Neural cell (in vitro differentiated cells): Measurements from ENCODE around the gene GPR180. TPM values are rescaled to one million over a fixed set of nuclear protein-coding genes. Genes with fewer than 3 reads are reported as not detected.

Experiments used
- H2AFZ ChIP-seq: fragments of 200-600, 300-800 bp; sonication (generic), shearing (Covaris generic); 2 replicates; pipeline ENCODE4 v1.6.0; 2014; ENCODE audit warnings: low read depth, mild to moderate bottlenecking, antibody characterized with exemption, low read length, moderate library complexity
- H3F3A ChIP-seq: fragments of 200-600 bp; shearing (Covaris generic); 2 replicates; pipeline ENCODE4 v1.6.1; 2016; ENCODE audit warnings: mild to moderate bottlenecking, moderate library complexity, mixed read lengths, antibody characterized with exemption, low read length; ENCODE audit not compliant: insufficient read depth, poor library complexity, severe bottlenecking
- H3K27ac ChIP-seq: fragments of 200-600, 300-800 bp; sonication (generic), shearing (Covaris generic); 2 replicates; pipeline ENCODE4 v1.5.1; 2014; ENCODE audit warnings: mild to moderate bottlenecking, low read length, moderate library complexity
- H3K27me3 ChIP-seq: fragments of 300-800, 200-600 bp; sonication (generic), shearing (Covaris generic); 2 replicates; pipeline ENCODE4 v1.6.0; 2014; ENCODE audit warnings: mild to moderate bottlenecking, low read depth, low read length, moderate library complexity; ENCODE audit not compliant: insufficient read depth
- H3K36me3 ChIP-seq: fragments of 300-800, 200-600 bp; sonication (generic), shearing (Covaris generic); 2 replicates; pipeline ENCODE4 v1.5.1; 2014; ENCODE audit warnings: mild to moderate bottlenecking, antibody characterized with exemption, low read length, moderate library complexity; ENCODE audit not compliant: insufficient read depth
- H3K4me2 ChIP-seq: fragments of 300-800, 200-600 bp; sonication (generic), shearing (Covaris generic); 2 replicates; pipeline ENCODE4 v1.6.0; 2014; ENCODE audit warnings: mild to moderate bottlenecking, low read length
- H3K4me3 ChIP-seq: fragments of 300-800, 200-600 bp; sonication (generic), shearing (Covaris generic); 2 replicates; pipeline ENCODE4 v1.5.1; 2014; ENCODE audit warnings: mild to moderate bottlenecking, low read length, moderate library complexity
- H3K79me2 ChIP-seq: fragments of 200-600 bp; shearing (Covaris generic); replicated peaks from 2 replicates; pipeline ENCODE4 v1.6.0; 2014; ENCODE audit warnings: mild to moderate bottlenecking, low read length, moderate library complexity; ENCODE audit not compliant: insufficient read depth
- H3K9ac ChIP-seq: fragments of 300-800, 200-600 bp; sonication (generic), shearing (Covaris generic); 2 replicates; pipeline ENCODE4 v1.6.1; 2016; ENCODE audit warnings: mild to moderate bottlenecking, low read length, mixed read lengths
- H3K9me2 ChIP-seq: fragments of 200-600 bp; shearing (Covaris generic); 2 replicates; pipeline ENCODE4 v1.6.1; 2016; ENCODE audit warnings: mild to moderate bottlenecking, low read length, mixed read lengths; ENCODE audit not compliant: insufficient read depth
- H3K9me3 ChIP-seq: fragments of 200-600, 300-800 bp; sonication (generic), shearing (Covaris generic); 2 replicates; pipeline ENCODE4 v1.6.1; 2016; ENCODE audit warnings: mild to moderate bottlenecking, mixed run types, low read length, moderate library complexity, mixed read lengths
- H4K20me1 ChIP-seq: fragments of 200-600 bp; shearing (Covaris generic); 2 replicates; pipeline ENCODE4 v1.6.1; 2016; ENCODE audit warnings: mild to moderate bottlenecking, mixed run types; ENCODE audit not compliant: insufficient read depth
- EP300 ChIP-seq: fragments of 450-650 bp; conservative IDR thresholded peaks from 2 replicates; pipeline ENCODE4 v1.6.1; 2014; ENCODE audit warnings: antibody characterized with exemption, mild to moderate bottlenecking, moderate library complexity; ENCODE audit not compliant: poor library complexity, severe bottlenecking
- EZH2 ChIP-seq: fragments of 200-600, 300-800 bp; shearing (Covaris generic), sonication (generic); IDR thresholded peaks from 2 replicates; pipeline ENCODE4 v1.6.1; 2014; ENCODE audit warnings: antibody characterized with exemption, low read length, borderline replicate concordance, mild to moderate bottlenecking; ENCODE audit not compliant: insufficient read depth, poor library complexity, severe bottlenecking
- MXI1 ChIP-seq: fragments of 450-650 bp; conservative IDR thresholded peaks from 2 replicates; pipeline ENCODE4 v1.6.1; 2014; ENCODE audit warnings: antibody characterized with exemption, mild to moderate bottlenecking; ENCODE audit not compliant: poor library complexity, severe bottlenecking
- POLR2AphosphoS5 ChIP-seq: IDR thresholded peaks from 2 replicates; pipeline ENCODE4 v1.6.1; 2012
- RAD21 ChIP-seq: fragments of 450-650 bp; conservative IDR thresholded peaks from 2 replicates; pipeline ENCODE4 v1.6.1; 2014; ENCODE audit warnings: antibody characterized with exemption, mild to moderate bottlenecking, moderate library complexity
- SMC3 ChIP-seq: fragments of 450-650 bp; conservative IDR thresholded peaks from 2 replicates; pipeline ENCODE4 v1.6.1; 2014; ENCODE audit warnings: antibody characterized with exemption, mild to moderate bottlenecking, moderate library complexity; ENCODE audit not compliant: poor library complexity
- TAF1 ChIP-seq: IDR thresholded peaks from 2 replicates; pipeline ENCODE4 v1.6.1; 2012; ENCODE audit warnings: low read depth
- polyA plus RNA-seq: library from polyadenylated mRNA; depleted of rRNA; stranded (reverse); fragments of >200 nt; gene quantifications from 2 replicates; pipeline ENCODE4 v1.2.3, GENCODE V29; 2014
- TF ChIP-seq, protein P1 (sequence below): IDR thresholded peaks from 2 replicates; pipeline ENCODE4 v1.6.1; 2012; ENCODE audit warnings: borderline replicate concordance
- TF ChIP-seq, protein P2 (sequence below): fragments of 450-650 bp; IDR thresholded peaks from 2 replicates; pipeline ENCODE4 v1.5.1; 2014; ENCODE audit warnings: antibody characterized with exemption, mild to moderate bottlenecking, moderate library complexity; ENCODE audit not compliant: poor library complexity, severe bottlenecking

The GPR180 gene
- polyA plus RNA-seq, 1 donor from 2014 or later, result 5.7 TPM

DNA sequence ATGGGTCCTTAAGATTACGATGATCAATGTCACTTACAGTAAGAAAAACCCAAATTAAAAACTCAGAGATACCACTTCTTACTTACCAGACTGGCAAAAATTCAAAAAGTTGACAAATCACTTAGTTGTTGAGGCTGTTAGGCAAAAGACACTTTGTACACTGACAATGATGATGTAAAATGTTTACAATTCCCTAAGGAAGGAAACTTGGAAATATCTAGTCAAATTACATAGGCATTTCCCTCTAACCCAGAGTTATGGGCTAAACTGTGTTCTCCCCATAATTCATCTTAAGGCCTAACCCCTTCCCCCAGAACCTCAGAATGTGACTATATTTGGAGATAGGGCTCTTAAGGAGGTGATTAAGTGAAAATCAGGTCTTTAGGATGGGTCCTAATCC lies 17.7 kb upstream of the GPR180 start:
- Histone ChIP-seq H3K9me2 (no peaks in the 10 kb centered on the region), H3K27me3 (no peaks in the 10 kb centered on the region), H3K79me2 (no peaks in the 10 kb centered on the region), H3K36me3 (no peaks in the 10 kb centered on the region), H4K20me1 (no peaks in the 10 kb centered on the region), H3F3A (no peaks in the 10 kb centered on the region), H3K9me3 (no peaks in the 10 kb centered on the region), H3K9ac (no peak overlapping the region), H2AFZ (no peak overlapping the region), H3K4me3 (no peak overlapping the region), H3K27ac (no peak overlapping the region), H3K4me2 (no peak overlapping the region)
- TF ChIP-seq SMC3 (no peak), POLR2AphosphoS5 (no peak), TAF1 (no peak), RAD21 (no peak), EP300 (no peak)
- TF ChIP-seq, protein P1, sequence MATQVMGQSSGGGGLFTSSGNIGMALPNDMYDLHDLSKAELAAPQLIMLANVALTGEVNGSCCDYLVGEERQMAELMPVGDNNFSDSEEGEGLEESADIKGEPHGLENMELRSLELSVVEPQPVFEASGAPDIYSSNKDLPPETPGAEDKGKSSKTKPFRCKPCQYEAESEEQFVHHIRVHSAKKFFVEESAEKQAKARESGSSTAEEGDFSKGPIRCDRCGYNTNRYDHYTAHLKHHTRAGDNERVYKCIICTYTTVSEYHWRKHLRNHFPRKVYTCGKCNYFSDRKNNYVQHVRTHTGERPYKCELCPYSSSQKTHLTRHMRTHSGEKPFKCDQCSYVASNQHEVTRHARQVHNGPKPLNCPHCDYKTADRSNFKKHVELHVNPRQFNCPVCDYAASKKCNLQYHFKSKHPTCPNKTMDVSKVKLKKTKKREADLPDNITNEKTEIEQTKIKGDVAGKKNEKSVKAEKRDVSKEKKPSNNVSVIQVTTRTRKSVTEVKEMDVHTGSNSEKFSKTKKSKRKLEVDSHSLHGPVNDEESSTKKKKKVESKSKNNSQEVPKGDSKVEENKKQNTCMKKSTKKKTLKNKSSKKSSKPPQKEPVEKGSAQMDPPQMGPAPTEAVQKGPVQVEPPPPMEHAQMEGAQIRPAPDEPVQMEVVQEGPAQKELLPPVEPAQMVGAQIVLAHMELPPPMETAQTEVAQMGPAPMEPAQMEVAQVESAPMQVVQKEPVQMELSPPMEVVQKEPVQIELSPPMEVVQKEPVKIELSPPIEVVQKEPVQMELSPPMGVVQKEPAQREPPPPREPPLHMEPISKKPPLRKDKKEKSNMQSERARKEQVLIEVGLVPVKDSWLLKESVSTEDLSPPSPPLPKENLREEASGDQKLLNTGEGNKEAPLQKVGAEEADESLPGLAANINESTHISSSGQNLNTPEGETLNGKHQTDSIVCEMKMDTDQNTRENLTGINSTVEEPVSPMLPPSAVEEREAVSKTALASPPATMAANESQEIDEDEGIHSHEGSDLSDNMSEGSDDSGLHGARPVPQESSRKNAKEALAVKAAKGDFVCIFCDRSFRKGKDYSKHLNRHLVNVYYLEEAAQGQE, result no peak

DNA sequence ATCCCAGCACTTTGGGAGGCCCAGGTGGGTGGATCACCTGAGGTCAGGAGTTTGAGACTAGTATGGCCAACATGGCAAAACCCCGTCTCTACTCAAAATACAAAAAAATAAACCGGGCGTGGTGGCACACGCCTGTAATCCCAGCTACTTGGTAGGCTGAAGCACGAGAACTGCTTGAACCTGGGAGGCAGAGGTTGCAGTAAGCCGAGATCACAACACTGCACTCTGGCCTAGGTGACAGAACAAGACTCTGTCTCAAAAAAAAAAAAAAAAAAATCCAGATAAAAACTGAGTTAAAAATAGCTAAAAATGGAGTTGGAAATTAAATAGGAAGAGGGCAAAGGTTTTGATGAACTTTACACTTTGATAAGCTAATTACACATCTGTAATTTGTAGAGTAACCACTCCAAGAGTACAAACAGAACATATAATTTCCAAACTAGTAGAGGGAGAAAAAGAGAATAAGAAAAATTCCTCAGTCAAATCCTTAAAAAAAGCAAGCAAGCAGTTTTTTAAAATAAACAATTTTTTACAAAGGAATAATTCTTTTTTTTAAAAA lies 16.0 kb upstream of the GPR180 start:
- H3F3A ChIP-seq, result no peaks in the 10 kb centered on the region
- no peak overlapping the region for H3K4me2 ChIP-seq
- H3K36me3 ChIP-seq, result no peaks in the 10 kb centered on the region
- H4K20me1 ChIP-seq, result no peaks in the 10 kb centered on the region
- H3K9me3 ChIP-seq, result no peaks in the 10 kb centered on the region
- no peak overlapping the region for H3K27ac ChIP-seq
- no peak overlapping the region for H3K4me3 ChIP-seq
- no peaks in the 10 kb centered on the region for H3K27me3 ChIP-seq
- TF ChIP-seq SMC3 (no peak), POLR2AphosphoS5 (no peak), TAF1 (no peak)
- H2AFZ ChIP-seq, result no peak overlapping the region
- no peak overlapping the region for H3K9ac ChIP-seq
- H3K79me2 ChIP-seq, result no peaks in the 10 kb centered on the region
- no peaks in the 10 kb centered on the region for H3K9me2 ChIP-seq

DNA sequence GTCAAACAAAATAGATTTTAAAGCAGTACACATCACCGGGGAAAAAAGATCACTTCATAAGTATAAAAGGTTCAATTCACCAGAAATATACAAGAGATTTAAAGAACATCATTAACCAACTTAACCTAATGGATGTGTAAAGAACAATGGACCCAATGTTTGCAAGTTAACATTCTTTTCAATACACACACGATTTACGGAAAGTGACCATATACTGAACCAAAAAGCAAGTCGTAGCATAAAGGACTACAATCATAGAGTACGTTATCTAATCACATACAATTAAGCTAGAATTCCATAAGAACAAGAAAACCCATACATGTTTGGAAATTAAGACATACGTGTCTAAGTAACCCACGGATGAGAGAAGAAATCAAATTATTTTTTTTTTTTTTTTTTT lies 15.3 kb upstream of the GPR180 start:
- Histone ChIP-seq H3K27ac (no peak overlapping the region), H3F3A (no peaks in the 10 kb centered on the region), H4K20me1 (no peaks in the 10 kb centered on the region), H3K79me2 (no peaks in the 10 kb centered on the region), H3K4me3 (no peak overlapping the region), H3K36me3 (no peaks in the 10 kb centered on the region), H3K4me2 (no peak overlapping the region), H3K9me2 (no peaks in the 10 kb centered on the region), H2AFZ (no peak overlapping the region), H3K9ac (no peak overlapping the region), H3K9me3 (no peaks in the 10 kb centered on the region), H3K27me3 (no peaks in the 10 kb centered on the region)
- TF ChIP-seq EP300, result no peak
- no peak for TF ChIP-seq POLR2AphosphoS5
- no peak for TF ChIP-seq EZH2
- TF ChIP-seq MXI1, result no peak
- TF ChIP-seq TAF1, result no peak
- TF ChIP-seq, protein P2, sequence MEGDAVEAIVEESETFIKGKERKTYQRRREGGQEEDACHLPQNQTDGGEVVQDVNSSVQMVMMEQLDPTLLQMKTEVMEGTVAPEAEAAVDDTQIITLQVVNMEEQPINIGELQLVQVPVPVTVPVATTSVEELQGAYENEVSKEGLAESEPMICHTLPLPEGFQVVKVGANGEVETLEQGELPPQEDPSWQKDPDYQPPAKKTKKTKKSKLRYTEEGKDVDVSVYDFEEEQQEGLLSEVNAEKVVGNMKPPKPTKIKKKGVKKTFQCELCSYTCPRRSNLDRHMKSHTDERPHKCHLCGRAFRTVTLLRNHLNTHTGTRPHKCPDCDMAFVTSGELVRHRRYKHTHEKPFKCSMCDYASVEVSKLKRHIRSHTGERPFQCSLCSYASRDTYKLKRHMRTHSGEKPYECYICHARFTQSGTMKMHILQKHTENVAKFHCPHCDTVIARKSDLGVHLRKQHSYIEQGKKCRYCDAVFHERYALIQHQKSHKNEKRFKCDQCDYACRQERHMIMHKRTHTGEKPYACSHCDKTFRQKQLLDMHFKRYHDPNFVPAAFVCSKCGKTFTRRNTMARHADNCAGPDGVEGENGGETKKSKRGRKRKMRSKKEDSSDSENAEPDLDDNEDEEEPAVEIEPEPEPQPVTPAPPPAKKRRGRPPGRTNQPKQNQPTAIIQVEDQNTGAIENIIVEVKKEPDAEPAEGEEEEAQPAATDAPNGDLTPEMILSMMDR, result no peak
- no peak for TF ChIP-seq RAD21
- TF ChIP-seq, protein P1, result no peak
- no peak for TF ChIP-seq SMC3
